H1 (cell line): Measurements from ENCODE around the gene ANKDD1A. TPM values are rescaled to one million over a fixed set of nuclear protein-coding genes. Genes with fewer than 3 reads are reported as not detected.

Source experiments
- CTCF ChIA-PET: fragments of 300-600 bp; sonication (Branson Sonifier 250); formaldehyde crosslinking; loops from one replicate; lab custom pipeline; 2021; ENCODE audit not compliant: partially characterized antibody; lab: Charles Lee
- POLR2A ChIA-PET: fragments of 300-600 bp; sonication (Branson Sonifier 250); formaldehyde crosslinking; loops from one replicate; lab custom pipeline; 2021; ENCODE audit warnings: inconsistent platforms; ENCODE audit not compliant: partially characterized antibody; lab: Charles Lee
- DNase-seq, 2 experiments: peaks; one replicate each; pipeline versions ENCODE4 v3.0.0 to v3.0.0-alpha.2; 2010 to 2022; ENCODE audit warnings: low spot score in 2 of 2, low read depth in 1 of 2, mixed read lengths in 1 of 2
- FAIRE-seq: peaks from 2 replicates; lab custom pipeline; 2011; peaks lifted over from hg19 to GRCh38; lab: Jason Lieb, UNC
- H2AFZ ChIP-seq: 2 replicates; pipeline ENCODE4 v1.8.1; 2012; ENCODE audit warnings: low read length, inconsistent platforms
- H2AK5ac ChIP-seq: 2 replicates; pipeline ENCODE4 v1.6.1; 2013; ENCODE audit warnings: low read depth, low read length
- H2BK120ac ChIP-seq: replicated peaks from 2 replicates; pipeline ENCODE3; 2013; ENCODE audit warnings: low read depth, low read length, inconsistent platforms
- H2BK12ac ChIP-seq: 2 replicates; pipeline ENCODE4 v1.6.1; 2013; ENCODE audit warnings: low read depth, low read length
- H2BK15ac ChIP-seq: 2 replicates; pipeline ENCODE4 v1.6.1; 2013; ENCODE audit warnings: low read length
- H2BK20ac ChIP-seq: 2 replicates; pipeline ENCODE4 v1.6.1; 2013; ENCODE audit warnings: low read length
- H2BK5ac ChIP-seq: 2 replicates; pipeline ENCODE4 v1.6.1; 2013; ENCODE audit warnings: low read depth, low read length
- H3K14ac ChIP-seq: 2 replicates; pipeline ENCODE4 v1.6.1; 2013; ENCODE audit warnings: inconsistent platforms; ENCODE audit not compliant: insufficient read length
- H3K18ac ChIP-seq: 2 replicates; pipeline ENCODE4 v1.6.1; 2013; ENCODE audit warnings: low read length; ENCODE audit errors: extremely low read depth
- H3K23ac ChIP-seq: 2 replicates; pipeline ENCODE4 v1.6.1; 2013; ENCODE audit warnings: inconsistent platforms; ENCODE audit not compliant: insufficient read length
- H3K23me2 ChIP-seq: 2 replicates; pipeline ENCODE4 v1.6.1; 2013; ENCODE audit warnings: low read depth, low read length
- H3K27ac ChIP-seq: 2 replicates; pipeline ENCODE4 v1.6.1; 2011; ENCODE audit warnings: low read depth, low read length, inconsistent platforms
- H3K27me3 ChIP-seq, 4 experiments: replicated peaks in 1 of 4; 1 replicate in 1 of 4; 2 replicates in 3 of 4; pipeline versions ENCODE4 v1.6.1 to v1.8.1; 2011 to 2013; ENCODE audit warnings: low read length in 3 of 4, mild to moderate bottlenecking in 3 of 4, inconsistent platforms in 2 of 4, mixed read lengths in 2 of 4, moderate library complexity in 1 of 4; ENCODE audit not compliant: control insufficient read depth in 3 of 4, insufficient read depth in 3 of 4; ENCODE audit errors: extremely low read depth in 1 of 4
- H3K36me3 ChIP-seq, 4 experiments: 2 replicates each; pipeline versions ENCODE4 v1.6.1 to v1.8.1; 2011 to 2013; ENCODE audit warnings: mild to moderate bottlenecking in 4 of 4, low read length in 3 of 4, moderate library complexity in 2 of 4, control low read depth in 1 of 4, inconsistent platforms in 1 of 4; ENCODE audit not compliant: insufficient read depth in 4 of 4, control insufficient read depth in 2 of 4
- H3K4ac ChIP-seq: replicated peaks from 2 replicates; pipeline ENCODE3; 2013; ENCODE audit warnings: low read length, low read depth, mixed read lengths, inconsistent platforms; ENCODE audit not compliant: insufficient read length
- H3K4me1 ChIP-seq, 4 experiments: replicated peaks in 1 of 4; 1 replicate in 1 of 4; 2 replicates in 3 of 4; pipeline versions ENCODE4 v1.6.1 to v1.8.1; 2011 to 2013; ENCODE audit warnings: low read length in 3 of 4, inconsistent platforms in 2 of 4, mixed read lengths in 1 of 4; ENCODE audit not compliant: insufficient read depth in 4 of 4, control insufficient read depth in 3 of 4
- H3K4me2 ChIP-seq, 2 experiments: 2 replicates each; pipeline versions ENCODE4 v1.6.1 to v1.8.1; 2011 to 2013; ENCODE audit warnings: low read depth in 2 of 2, low read length in 2 of 2, control low read depth in 1 of 2, inconsistent platforms in 1 of 2, mild to moderate bottlenecking in 1 of 2; ENCODE audit not compliant: insufficient read depth in 1 of 2
- H3K4me3 ChIP-seq, 4 experiments: fragments of 200-600, 300-600 bp in 1 of 4; sonication (generic), shearing (Covaris generic), sonication (Bioruptor Twin) in 1 of 4; 2 replicates each; pipeline versions ENCODE4 v1.5.1 to v1.8.1; 2011 to 2016; ENCODE audit warnings: low read length in 4 of 4, low read depth in 3 of 4, control low read depth in 2 of 4, inconsistent platforms in 2 of 4, mild to moderate bottlenecking in 2 of 4, mixed read lengths in 1 of 4, moderate library complexity in 1 of 4; ENCODE audit not compliant: insufficient read depth in 2 of 4; ENCODE audit errors: extremely low read depth in 1 of 4
- H3K56ac ChIP-seq: replicated peaks from 2 replicates; pipeline ENCODE3; 2013; ENCODE audit warnings: low read depth, mild to moderate bottlenecking, mixed read lengths, low read length, inconsistent platforms; ENCODE audit not compliant: insufficient read length
- H3K79me1 ChIP-seq: 2 replicates; pipeline ENCODE4 v1.6.1; 2013; ENCODE audit warnings: low read depth, low read length, control low read depth
- H3K79me2 ChIP-seq, 2 experiments: 2 replicates each; pipeline versions ENCODE4 v1.6.1 to v1.8.1; 2012 to 2013; ENCODE audit warnings: low read length in 2 of 2, mild to moderate bottlenecking in 2 of 2, inconsistent platforms in 1 of 2; ENCODE audit not compliant: insufficient read depth in 2 of 2, control insufficient read depth in 1 of 2
- H3K9ac ChIP-seq, 4 experiments: replicated peaks in 1 of 4; 1 replicate in 1 of 4; 2 replicates in 3 of 4; pipeline versions ENCODE4 v1.6.1 to v1.8.1; 2011 to 2013; ENCODE audit warnings: low read depth in 3 of 4, low read length in 3 of 4, control low read depth in 2 of 4, mild to moderate bottlenecking in 2 of 4, moderate library complexity in 2 of 4, inconsistent platforms in 1 of 4; ENCODE audit errors: extremely low read depth in 1 of 4
- H3K9me3 ChIP-seq, 2 experiments: 2 replicates each; pipeline versions ENCODE4 v1.6.1 to v1.8.1; 2012 to 2013; ENCODE audit warnings: mild to moderate bottlenecking in 2 of 2, moderate library complexity in 2 of 2, control low read depth in 1 of 2, inconsistent platforms in 1 of 2, low read depth in 1 of 2, low read length in 1 of 2, mixed read lengths in 1 of 2; ENCODE audit not compliant: insufficient read depth in 2 of 2
- H4K20me1 ChIP-seq, 2 experiments: replicated peaks in 1 of 2; 2 replicates each; pipeline versions ENCODE3 to v1.8.1; 2011 to 2013; ENCODE audit warnings: inconsistent platforms in 2 of 2, low read length in 2 of 2, mild to moderate bottlenecking in 1 of 2; ENCODE audit not compliant: insufficient read depth in 2 of 2, control insufficient read depth in 1 of 2
- H4K5ac ChIP-seq: 2 replicates; pipeline ENCODE4 v1.6.1; 2013; ENCODE audit warnings: low read length, low read depth, mixed read lengths, inconsistent platforms; ENCODE audit not compliant: insufficient read length
- H4K8ac ChIP-seq: 2 replicates; pipeline ENCODE4 v1.8.0; 2013; ENCODE audit warnings: mild to moderate bottlenecking, moderate library complexity, low read length, inconsistent platforms; ENCODE audit not compliant: insufficient read depth; ENCODE audit errors: extremely low read depth
- H4K91ac ChIP-seq: replicated peaks from 2 replicates; pipeline ENCODE3; 2013; ENCODE audit warnings: low read length, mixed read lengths, inconsistent platforms; ENCODE audit not compliant: insufficient read length
- ASH2L ChIP-seq: fragments of 200-600, 300-600 bp; sonication (generic); IDR thresholded peaks from one replicate; pipeline ENCODE4 v1.7.1; 2017; ENCODE audit warnings: low read length
- CHD2 ChIP-seq: IDR thresholded peaks from 2 replicates; pipeline ENCODE4 v1.6.1; 2012; ENCODE audit warnings: low read length, improper control_type of control experiment
- JUND ChIP-seq: IDR thresholded peaks from 2 replicates; pipeline ENCODE4 v1.6.1; 2011; ENCODE audit warnings: mild to moderate bottlenecking, improper control_type of control experiment, low read length
- PHF8 ChIP-seq: fragments of 200-600 bp; sonication (generic); conservative IDR thresholded peaks from 2 replicates; pipeline ENCODE4 v1.7.1; 2012; ENCODE audit warnings: low read depth, mild to moderate bottlenecking, inconsistent platforms, low read length, moderate library complexity
- POLR2AphosphoS5 ChIP-seq: IDR thresholded peaks from 2 replicates; pipeline ENCODE4 v1.6.1; 2011; ENCODE audit warnings: low read depth, low read length
- POU5F1 ChIP-seq: IDR thresholded peaks from 2 replicates; pipeline ENCODE4 v1.6.1; 2011; ENCODE audit warnings: low read depth, mild to moderate bottlenecking, low read length, moderate library complexity
- SP1 ChIP-seq: IDR thresholded peaks from 2 replicates; pipeline ENCODE4 v1.6.1; 2011; ENCODE audit warnings: low read depth, low read length
- SP2 ChIP-seq: IDR thresholded peaks from 2 replicates; pipeline ENCODE4 v1.6.1; 2012; ENCODE audit warnings: mild to moderate bottlenecking, low read length, inconsistent platforms
- WGBS, 2 experiments: shearing (Covaris generic) in 1 of 2; methylation state at CpG; one replicate each; pipeline versions ENCODE4 v1.1.6 to v1.1.7; 2013 to 2015; ENCODE audit warnings: low lambda C conversion rate in 2 of 2, mixed read lengths in 2 of 2, inconsistent platforms in 1 of 2, low coverage in 1 of 2, missing lambda C conversion rate in 1 of 2; ENCODE audit not compliant: insufficient replicate concordance in 2 of 2, insufficient coverage in 1 of 2, insufficient read length in 1 of 2; ENCODE audit errors: extremely low coverage in 1 of 2, missing lambda C conversion rate in 1 of 2; 5-methylcytosine and 5-hydroxymethylcytosine counted together
- polyA plus RNA-seq, 7 experiments: library from polyadenylated mRNA; depleted of rRNA in 3 of 7; stranded (reverse) in 5 of 7; unstranded in 2 of 7; fragments of >200 nt in 5 of 7; fragments of 200-250 nt in 2 of 7; gene quantifications; 1 replicate in 5 of 7; 2 replicates in 1 of 7; 4 replicates in 1 of 7; pipeline versions ENCODE4 v1.2.1 to v1.2.3, GENCODE V29; 2011 to 2013; ENCODE audit warnings: missing spikeins in 2 of 7, mixed read lengths in 2 of 7
- total RNA-seq: library from RNA; stranded (reverse); fragmentation: NEBNext Ultra II Directional; extraction: Animal tissue kit (Norgen Biotek cat#: 25700); gene quantifications from 2 replicates; pipeline ENCODE4 v1.2.1, GENCODE V29; 2021

Gene ANKDD1A
- total and polyA plus RNA-seq, 2 of the 8 experiments (the other 6 are each of a cell fraction or from before 2014, with no cell fraction given), result 4.1 to 5.0 TPM

GRCh38 chr15:64950888-64951287 lies 39.2 kb downstream of the ANKDD1A start:
- no peaks in the 10 kb centered on the region for H3K27me3 ChIP-seq
- H3K18ac ChIP-seq, result no peak overlapping the region
- no peak overlapping the region for H3K23ac ChIP-seq
- FAIRE-seq, result no peak
- no peak overlapping the region for H4K8ac ChIP-seq
- H2BK5ac ChIP-seq, result no peak overlapping the region
- peaks cover 0 to 6% (median 3%) of the 10 kb centered on the region in 4 experiments; a peak in 4 of 8 replicates for H3K36me3 ChIP-seq
- H3K4me2 ChIP-seq, result no peak overlapping the region
- peaks cover 0 to 1% of the 10 kb centered on the region in 2 experiments for H4K20me1 ChIP-seq
- H2BK12ac ChIP-seq, result no peak overlapping the region
- no peaks in the 10 kb centered on the region for H3K79me2 ChIP-seq
- no peak for TF ChIP-seq SP2
- TF ChIP-seq POLR2AphosphoS5, result no peak
- no peak for TF ChIP-seq JUND
- no peak for TF ChIP-seq CHD2
- TF ChIP-seq SP1, result no peak
- no peak for TF ChIP-seq ASH2L
- TF ChIP-seq PHF8, result no peak
- no peak for TF ChIP-seq POU5F1
- H3K4me3 ChIP-seq, result no peak overlapping the region
- ChIA-PET POLR2A (no interaction called here), CTCF (interaction anchor here (1.1 kb wide), 1 partner anchor 10 kb away, joined by 4 read pairs; no protein-coding TSS in a partner anchor)
- H2AK5ac ChIP-seq, result no peak overlapping the region
- no peak overlapping the region for H2BK120ac ChIP-seq
- H3K9me3 ChIP-seq, result no peaks in the 10 kb centered on the region
- no peak overlapping the region for H3K4ac ChIP-seq
- H3K14ac ChIP-seq, result no peak overlapping the region
- no peak overlapping the region for H3K27ac ChIP-seq
- no peak overlapping the region for H3K56ac ChIP-seq
- no peak overlapping the region for H2BK15ac ChIP-seq
- no peaks in the 10 kb centered on the region for H3K23me2 ChIP-seq
- no peak overlapping the region for H2BK20ac ChIP-seq
- 94% methylated on average over 6 of the region's 6 CpGs; no CpG with 5 or more reads in 1 of the 2 experiments for WGBS, 2 experiments
- no peaks in the 10 kb centered on the region for H3K4me1 ChIP-seq
- no peak overlapping the region for H4K5ac ChIP-seq
- no peak overlapping the region for H4K91ac ChIP-seq
- no peak overlapping the region for H3K9ac ChIP-seq
- peak in 1 of 2 experiments; percentile 40 for DNase-seq
- H2AFZ ChIP-seq, result no peak overlapping the region
- H3K79me1 ChIP-seq, result no peaks in the 10 kb centered on the region
